GM18873 (cell line): ENCODE results near the gene CGB5.
"Not testable (repeated sequence)": the region's sequence is repeated elsewhere in the genome, so short reads cannot be mapped to it uniquely, and the experiment has no call there.

Source experiments
- ATAC-seq: cut with Tn5 transposase; IDR thresholded peaks from one replicate; pipeline ENCODE4 v1.9.1; 2021; ENCODE audit warnings: mild to moderate bottlenecking, moderate library complexity, moderate number of reproducible peaks; ENCODE audit not compliant: unreplicated experiment, low FRiP score

The CGB5 gene

DNA sequence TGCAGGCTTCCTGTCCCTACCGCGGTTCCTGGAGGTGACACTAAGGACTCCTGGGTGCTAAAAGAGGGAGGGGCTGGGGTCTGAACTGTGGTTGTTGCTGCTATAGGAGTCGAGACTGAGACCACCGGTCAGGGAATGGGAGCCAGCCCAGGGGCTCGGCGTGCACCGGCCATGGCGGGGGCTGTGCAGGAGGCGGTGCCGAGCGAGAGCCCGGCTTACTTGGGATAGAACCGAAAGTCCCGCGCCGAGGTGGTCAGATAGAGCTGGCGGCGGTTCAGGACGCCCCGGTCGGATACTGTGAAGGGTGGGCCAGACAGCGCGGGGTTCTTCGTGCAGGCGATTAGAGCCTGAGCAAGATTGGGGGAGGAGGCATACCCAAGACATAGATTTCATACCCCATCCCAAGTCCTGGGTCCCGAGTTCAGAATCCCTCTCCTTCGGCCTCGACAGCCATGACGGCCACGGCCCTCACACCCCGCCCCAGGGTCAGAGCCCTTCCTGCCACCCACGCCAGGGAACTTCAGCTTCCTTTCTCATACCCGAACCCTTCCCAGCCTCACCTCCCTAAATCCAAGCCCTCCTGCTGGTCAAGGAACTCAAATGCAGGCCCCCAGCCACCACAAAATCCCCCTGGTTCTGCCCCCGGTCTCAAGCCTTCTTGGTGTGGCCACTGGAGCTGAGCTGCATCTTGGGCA lies 13.4 kb downstream of the CGB5 start:
- not testable (repeated sequence) for ATAC-seq

GRCh38 chr19:49057636-49058234 lies 14.1 kb downstream of the CGB5 start, which contains the start of gene CGB7:
CGB7 (minus strand) TSS chr19:49057749; CDS start chr19:49055375, 2,374 bp downstream.
- ATAC-seq, result no peak

DNA sequence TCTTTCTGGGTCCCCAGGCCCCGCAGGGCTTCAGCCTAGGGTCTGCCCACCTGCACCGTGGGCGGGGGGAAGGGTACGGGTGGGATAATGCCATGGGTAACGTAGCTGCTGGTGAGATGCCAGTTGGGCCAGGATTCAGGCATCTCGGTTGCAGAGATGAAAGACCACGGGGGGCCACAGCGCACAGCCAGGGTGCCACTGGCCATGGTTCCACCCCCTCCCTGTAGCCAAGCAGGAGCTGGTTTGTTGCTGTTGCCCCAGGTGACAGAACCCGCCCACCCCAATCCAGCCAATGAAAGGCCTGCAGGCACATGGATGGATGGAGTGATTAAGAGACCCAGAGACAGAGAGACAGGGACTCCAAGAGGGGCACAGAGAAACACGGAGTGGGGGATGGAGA lies 14.9 kb downstream of the CGB5 start:
- no peak for ATAC-seq

- ATAC-seq, result no peak
These were observed 15.4 kb downstream of the CGB5 start for GRCh38 chr19:49059053-49059452.

DNA sequence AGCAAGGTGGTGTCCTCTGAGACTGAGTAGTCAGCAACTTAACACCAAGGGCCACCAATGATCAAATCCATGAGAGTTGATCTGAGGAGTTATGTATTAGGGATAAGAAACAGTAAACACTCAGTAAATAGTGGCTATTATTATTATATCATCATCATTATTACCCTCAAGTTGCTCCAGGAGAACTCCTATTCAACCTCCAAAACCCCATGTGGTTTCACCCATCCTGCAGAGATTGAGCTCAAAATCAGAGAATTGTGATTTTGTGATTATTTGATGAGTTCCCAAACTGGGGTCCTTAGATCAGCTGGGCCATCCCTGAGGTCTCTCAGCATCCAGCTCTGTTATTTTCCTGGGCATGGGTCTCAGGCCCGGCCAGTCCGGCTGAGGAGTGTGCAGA lies 17.4 kb downstream of the CGB5 start:
- no peak for ATAC-seq

GRCh38 chr19:49061445-49061844 lies 17.8 kb downstream of the CGB5 start:
- no peak for ATAC-seq

DNA sequence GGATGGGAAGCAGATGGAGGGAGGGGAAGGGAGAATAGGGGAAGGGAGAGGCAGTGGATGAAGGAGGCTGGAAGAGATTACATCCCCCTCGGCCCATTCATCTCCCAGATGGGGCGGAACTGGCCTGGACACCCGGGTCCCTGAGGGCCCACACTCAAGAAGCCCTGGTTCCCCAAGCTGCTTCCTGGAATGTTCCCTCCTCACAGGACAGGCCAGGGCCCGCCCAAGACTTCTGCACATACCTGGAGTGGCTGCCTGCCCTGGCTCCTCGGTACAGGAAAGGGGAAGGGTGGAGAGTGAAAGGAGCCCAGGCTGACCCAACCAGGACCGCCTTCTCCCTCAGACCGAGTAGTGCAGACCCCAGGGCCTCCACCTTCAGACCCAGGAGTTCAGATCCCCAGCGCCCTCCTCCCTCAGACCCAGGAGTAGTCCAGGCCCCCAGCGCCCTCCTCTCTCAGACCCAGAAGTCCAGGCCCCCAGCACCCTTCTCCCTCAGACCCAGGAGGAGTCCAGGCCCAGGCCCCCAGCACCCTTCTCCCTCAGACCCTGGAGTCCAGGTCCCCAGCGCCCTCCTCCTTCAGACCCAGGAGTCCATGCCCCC lies 20.5 kb downstream of the CGB5 start:
- no peak for ATAC-seq

DNA sequence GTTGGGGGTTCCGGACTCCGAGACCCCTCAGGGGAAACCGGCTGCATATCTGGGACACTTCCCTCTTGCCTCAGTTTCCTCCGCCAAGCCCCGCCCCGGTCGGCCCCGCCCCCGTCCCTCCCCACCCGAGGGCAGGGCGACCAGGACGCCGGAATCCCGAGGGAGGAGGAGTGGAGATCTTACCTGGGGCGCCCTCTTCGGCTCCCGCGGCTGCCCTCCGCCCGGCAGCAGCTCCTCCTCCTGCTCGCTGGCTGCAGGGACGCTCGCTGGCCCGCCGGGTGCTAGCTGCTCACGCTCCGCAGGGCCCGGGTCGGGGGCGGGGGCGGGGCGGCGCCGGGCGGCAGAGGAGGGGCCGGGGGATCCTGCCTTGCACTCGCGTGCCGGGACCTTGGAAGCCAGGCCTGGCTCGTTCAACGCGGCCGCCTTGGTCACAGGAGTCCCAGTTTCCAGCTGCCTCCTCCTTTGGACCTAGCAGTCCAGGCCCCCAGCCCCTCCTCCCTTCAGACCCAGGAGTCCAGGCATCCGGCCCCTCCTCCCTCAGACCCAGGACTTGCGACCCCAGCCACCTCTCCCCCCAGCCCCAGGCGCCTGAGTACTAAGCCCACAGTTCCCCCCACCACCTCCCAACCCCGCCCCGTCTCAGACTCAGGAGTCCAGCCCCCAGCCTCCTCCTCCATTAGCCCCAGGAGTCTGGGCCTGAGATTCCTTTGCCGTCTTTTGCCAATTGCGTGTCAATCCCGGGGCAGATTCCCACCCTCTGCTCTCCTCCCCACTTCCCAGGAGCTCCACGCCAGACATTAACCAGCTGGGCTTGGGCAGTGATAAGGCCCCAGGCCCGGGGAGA lies 21.3 kb downstream of the CGB5 start, which contains the start of gene NTF4:
Gene NTF4, minus strand, starts transcription at position 51 of the 844 bp plus-strand sequence. CDS start 2,821 bp downstream, outside the sequence.
- no peak for ATAC-seq

GRCh38 chr19:49065905-49066512 lies 22.4 kb downstream of the CGB5 start:
- ATAC-seq, result no peak

DNA sequence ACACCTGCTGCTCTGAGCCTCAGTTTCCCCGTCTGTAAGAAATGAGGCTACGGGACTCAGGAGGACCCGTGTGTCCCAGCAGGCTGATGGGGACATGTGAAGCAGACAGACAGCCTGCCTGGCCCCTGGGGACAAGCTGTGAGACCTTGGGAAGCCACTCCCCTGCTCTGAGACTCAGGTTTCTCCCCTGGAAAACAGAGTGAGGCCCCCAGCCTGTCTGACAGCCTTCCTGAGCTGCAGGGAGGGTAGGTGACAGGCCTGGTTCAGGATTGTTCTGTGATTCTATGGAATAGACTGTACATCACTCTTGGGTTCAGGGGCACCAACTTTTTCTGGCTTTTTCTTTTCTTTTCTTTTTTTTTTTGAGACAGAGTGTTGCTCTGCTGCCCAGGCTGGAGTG lies 23.9 kb downstream of the CGB5 start:
- ATAC-seq, result no peak

DNA sequence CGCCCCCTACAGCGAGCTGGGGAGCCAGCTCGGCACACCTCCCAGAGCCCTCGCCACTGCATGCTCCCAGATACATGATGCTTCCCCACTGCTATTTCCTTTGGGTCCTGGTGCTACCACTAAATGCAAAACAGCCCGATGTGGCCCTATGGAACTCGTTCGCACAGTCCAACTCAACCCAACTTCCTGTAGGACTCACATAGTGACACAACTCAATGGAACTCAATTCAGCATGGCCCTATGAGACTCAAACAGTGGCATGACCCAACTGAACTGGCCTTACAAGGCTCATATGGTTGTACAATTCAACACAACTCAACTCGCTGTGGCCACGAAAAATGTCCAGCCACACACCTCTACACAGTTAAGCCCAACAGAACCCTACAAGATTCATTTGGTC lies 25.4 kb downstream of the CGB5 start:
- ATAC-seq, result no peak

- no peak for ATAC-seq
These were observed 26.8 kb downstream of the CGB5 start for GRCh38 chr19:49070416-49070815.

DNA sequence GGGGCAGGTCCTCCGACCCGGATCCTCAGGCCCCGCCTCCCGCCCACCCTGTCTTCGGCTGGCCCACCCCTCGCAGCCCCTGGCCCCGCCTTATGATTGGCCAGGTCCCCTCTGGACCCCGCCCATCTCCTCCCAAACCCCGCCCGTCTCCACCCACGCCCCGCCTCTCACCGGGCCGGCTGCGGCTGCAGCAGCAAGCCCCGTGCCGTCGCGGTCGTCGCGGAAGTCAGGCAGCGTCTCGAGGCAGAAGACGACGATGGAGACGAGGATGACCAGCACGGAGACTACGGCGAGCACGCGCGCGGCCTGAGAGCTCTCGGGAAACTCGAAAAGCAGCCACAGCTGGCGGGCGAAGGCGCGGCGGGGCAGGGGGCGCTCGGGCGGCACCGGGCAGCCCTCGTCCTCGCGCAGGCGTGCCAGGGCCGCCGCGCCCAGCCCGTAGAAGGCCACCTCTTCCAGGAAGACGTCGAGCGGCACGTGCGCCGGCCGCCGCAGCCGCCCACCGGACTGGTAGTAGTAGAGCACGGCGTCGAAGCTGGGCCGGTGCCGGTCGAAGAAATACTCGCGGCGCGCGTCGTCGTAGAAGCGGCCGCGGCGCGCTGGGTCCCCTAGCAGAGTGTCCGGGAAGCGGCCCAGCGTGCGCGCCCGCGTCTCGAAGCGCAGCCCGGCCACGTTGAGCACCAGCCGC lies 28.4 kb downstream of the CGB5 start:
- no peak for ATAC-seq

DNA sequence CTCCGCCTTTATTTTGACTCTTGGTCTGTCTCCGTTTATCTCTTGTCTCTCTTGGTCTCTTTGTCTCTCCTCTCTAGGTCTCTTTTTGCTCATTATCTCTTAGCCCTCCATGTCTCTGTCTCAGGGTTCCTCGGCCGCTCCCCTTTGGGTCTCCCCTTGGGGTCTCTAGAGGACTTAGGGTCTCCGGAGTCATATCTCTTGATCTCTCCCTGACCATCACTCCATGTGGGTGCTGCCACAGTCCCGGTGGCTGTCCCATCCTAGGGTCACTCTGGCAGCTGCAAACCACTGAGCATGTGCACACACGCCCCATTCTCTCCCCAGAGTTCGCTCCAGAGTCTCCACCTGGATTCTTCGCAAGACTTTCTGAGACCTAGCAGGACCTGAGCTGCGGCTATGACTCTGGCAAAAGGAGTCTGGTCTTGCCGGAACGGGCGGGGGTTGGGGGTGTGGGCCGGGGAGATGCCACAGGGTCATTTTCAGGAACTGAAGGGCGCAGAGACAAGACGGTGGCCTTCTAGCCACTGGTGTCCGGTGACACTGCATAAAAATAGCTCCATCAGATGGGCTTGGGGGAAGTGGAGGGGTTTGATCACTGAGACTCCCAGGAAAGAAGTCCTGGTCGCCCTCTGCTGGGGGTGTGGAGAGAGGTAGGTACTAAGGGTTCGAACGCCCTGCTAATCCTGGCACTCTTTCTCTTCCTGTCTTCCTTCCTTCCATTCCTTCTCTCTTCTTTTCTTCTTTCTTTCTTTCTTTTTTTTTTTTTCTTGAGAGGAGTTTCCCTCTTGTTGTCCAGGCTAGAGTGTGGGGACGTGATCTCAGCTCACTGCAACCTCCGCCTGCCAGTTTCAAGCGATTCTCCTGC lies 30.1 kb downstream of the CGB5 start:
- ATAC-seq, result no peak

- ATAC-seq, result not testable (repeated sequence)
These were observed 31.2 kb downstream of the CGB5 start for GRCh38 chr19:49074869-49075268.

DNA sequence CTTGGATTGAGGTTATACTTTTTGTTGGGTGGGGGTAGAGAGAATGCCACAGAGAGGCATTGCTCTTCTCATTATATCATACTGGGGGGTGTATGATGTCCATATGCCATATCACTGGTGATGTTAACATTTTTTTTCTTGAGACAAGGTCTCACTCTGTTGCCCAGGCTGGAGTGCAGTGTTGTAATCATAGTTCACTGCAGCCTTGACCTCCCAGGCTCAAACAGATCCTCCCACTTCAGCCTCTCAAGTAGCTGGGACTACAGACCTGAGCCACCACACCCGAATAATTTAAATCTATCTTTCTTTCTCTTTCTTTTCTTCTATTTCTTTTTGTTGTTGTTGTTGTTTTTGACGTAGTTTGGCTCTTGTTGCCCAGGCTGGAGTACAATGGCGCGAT lies 36.7 kb downstream of the CGB5 start:
- ATAC-seq, result no peak

GRCh38 chr19:49081273-49081672 lies 37.6 kb downstream of the CGB5 start:
- no peak for ATAC-seq

DNA sequence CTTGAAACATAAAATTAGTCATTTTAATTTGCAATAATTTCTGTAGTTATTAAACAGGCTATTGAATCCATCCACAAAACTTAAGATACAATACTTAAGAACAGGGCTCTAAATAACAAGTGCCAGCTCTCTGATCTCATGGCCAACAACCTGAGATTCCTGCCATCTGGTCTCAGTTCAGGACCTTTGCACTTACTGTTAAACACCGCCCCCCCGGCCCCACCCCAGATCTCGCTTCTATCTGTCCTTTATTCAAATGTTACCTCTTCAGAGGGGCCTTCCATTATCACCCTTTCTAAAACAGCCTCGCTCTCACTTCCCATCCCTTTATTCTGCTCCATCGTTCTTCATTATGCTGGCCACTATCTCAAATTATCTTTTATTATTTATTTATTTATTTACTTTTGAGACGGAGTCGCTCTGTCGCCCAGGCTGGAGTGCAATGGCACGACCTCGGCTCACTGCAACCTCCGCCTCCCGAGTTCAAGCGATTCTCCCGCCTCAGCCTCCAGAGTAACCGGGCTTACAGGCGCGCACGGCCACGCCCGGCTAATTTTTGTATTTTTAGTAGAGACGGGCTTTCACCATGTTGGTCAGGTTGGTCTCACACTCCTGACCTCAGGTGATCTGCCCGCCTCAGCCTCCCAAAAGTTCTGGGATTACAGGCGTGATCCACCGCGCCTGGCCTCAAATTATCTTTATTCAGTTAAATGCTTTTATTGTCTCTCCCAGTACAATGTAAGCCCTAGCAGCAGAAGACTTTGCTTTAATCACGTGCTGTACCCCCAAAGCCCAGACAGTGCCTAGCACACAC lies 40.8 kb downstream of the CGB5 start:
- ATAC-seq, result no peak
